ENCODE data around the gene MAD1L1. TPM values are rescaled to one million over a fixed set of nuclear protein-coding genes. Genes with fewer than 3 reads are reported as not detected.

MAD1L1 gene
- total RNA-seq, 1 donor from 2014 or later = 32.2 TPM

GRCh38 chr7:2120251-2120660 lies 112.5 kb downstream of the MAD1L1 start:
- DNase-seq (ENCODE audit: low spot score) = no peak

DNA sequence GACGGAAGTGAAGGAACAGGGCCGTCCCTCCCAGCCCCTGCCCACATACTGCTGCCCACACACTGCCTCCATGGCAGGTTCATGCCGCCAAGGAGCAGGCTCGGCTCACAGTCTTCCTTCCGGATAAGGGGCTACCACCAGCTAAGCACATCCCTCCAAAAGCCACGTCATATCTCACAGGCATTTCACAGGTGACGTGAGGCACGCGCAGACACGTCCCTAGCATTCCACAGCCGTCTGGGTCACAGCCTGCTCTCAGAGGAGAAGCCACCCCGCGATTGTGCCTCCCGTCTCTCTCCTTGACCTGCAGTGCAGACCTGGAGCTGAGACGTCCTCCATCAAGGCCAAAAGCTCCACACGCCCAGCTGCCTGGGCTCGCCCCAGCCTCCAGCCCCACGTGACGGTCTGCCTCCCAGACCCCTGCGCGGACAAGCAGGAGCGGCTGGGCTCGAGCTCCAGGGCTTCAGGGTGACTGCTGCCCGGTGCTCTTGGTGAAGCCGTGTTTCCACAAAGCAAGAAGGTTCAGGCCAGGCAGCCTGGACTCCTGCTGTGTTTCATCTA lies 114.0 kb downstream of the MAD1L1 start:
- DNase-seq (ENCODE audit: low spot score) = no peak

DNA sequence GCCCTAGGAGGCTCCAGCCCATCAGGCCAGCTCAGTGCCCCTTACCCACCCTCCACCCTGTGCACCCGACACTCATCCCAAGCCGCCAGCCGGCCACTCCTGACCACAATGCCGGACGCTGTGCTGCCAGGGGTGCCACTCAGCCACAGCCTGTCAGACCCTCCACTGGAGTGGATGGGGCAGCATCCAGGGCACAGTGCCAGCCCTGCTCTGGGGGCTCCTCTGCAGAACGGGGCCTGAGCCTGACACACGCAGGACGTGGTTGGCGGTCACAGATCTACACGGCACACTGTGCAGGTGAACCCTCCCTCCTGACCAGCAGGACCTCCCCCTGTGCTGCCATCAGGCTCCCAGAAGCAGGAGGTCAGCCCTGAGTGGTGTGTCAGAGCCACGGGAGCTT lies 114.7 kb downstream of the MAD1L1 start:
- no peak for DNase-seq (ENCODE audit: low spot score)

- no peak for DNase-seq (ENCODE audit: low spot score)
Observed at GRCh38 chr7:2117646-2118045, 115.1 kb downstream of the MAD1L1 start.

- no peak for DNase-seq (ENCODE audit: low spot score)
Observed at GRCh38 chr7:2116989-2117591, 115.7 kb downstream of the MAD1L1 start.

DNA sequence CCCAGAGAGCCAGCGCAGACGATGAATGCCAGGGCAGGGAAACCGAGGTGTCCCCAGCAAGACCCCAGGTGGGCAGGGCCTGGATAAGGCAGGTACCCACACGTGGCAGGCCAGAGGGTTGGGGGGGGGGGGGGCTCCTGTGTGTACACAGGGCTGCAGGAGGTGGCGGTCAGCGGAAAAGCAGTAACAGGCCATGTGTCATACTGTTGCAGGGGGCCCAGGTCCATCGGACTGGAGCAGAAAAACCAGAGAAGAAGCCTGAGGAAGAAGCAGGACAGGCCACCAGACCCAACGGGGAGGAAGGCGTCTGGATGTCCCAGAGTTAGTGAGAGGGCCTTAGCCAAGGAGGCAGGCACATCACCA lies 116.3 kb downstream of the MAD1L1 start:
- no peak for DNase-seq (ENCODE audit: low spot score)

- DNase-seq (ENCODE audit: low spot score) = no peak
Observed at GRCh38 chr7:2115760-2116447, 116.8 kb downstream of the MAD1L1 start.

DNA sequence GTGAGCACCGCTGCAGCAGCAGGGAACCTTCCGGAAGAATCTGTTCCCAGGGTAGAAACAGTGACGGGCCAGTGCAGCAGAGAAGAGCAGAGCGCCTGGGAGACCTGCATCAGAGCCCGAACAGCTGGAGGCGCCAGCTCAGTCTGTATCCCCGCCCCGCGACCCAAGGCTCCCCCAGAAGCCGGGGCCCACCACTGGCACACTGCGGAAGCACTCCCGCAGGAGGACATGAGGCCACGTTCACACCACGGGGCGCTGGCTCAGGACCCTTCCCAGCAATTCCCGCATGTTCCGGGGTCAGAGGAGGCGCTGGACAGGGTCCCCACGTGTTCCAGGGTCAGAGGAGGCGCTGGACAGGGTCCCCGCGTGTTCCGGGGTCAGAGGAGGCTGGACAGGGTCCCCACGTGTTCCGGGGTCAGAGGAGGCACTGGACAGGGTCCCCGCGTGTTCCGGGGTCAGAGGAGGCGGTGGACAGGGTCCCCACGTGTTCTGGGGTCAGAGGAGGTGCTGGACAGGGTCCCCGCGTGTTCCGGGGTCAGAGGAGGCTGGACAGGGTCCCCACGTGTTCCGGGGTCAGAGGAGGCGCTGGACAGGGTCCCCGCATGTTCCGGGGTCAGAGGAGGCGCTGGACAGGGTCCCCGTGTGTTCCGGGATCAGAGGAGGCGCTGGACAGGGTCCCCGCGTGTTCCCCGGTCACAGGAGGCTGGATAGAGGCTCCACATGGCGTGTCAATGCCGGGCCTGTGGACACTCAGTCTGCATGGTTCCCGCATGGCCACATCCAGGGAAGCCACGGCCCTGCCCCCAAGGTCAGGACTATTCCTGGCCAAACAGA lies 117.6 kb downstream of the MAD1L1 start:
- DNase-seq (ENCODE audit: low spot score) = no peak

GRCh38 chr7:2114052-2114451 lies 118.7 kb downstream of the MAD1L1 start:
- DNase-seq (ENCODE audit: low spot score) = no peak

- no peak for DNase-seq (ENCODE audit: low spot score)
Observed at GRCh38 chr7:2112261-2113198, 120.2 kb downstream of the MAD1L1 start.

- DNase-seq (ENCODE audit: low spot score) = no peak
Observed at GRCh38 chr7:2111568-2111967, 121.2 kb downstream of the MAD1L1 start.

GRCh38 chr7:2110610-2111396 lies 121.9 kb downstream of the MAD1L1 start:
- no peak for DNase-seq (ENCODE audit: low spot score)

- DNase-seq (ENCODE audit: low spot score) = no peak
Observed at GRCh38 chr7:2109936-2110609, 122.7 kb downstream of the MAD1L1 start.

- DNase-seq (ENCODE audit: low spot score) = no peak
Observed at GRCh38 chr7:2109251-2109872, 123.4 kb downstream of the MAD1L1 start.

DNA sequence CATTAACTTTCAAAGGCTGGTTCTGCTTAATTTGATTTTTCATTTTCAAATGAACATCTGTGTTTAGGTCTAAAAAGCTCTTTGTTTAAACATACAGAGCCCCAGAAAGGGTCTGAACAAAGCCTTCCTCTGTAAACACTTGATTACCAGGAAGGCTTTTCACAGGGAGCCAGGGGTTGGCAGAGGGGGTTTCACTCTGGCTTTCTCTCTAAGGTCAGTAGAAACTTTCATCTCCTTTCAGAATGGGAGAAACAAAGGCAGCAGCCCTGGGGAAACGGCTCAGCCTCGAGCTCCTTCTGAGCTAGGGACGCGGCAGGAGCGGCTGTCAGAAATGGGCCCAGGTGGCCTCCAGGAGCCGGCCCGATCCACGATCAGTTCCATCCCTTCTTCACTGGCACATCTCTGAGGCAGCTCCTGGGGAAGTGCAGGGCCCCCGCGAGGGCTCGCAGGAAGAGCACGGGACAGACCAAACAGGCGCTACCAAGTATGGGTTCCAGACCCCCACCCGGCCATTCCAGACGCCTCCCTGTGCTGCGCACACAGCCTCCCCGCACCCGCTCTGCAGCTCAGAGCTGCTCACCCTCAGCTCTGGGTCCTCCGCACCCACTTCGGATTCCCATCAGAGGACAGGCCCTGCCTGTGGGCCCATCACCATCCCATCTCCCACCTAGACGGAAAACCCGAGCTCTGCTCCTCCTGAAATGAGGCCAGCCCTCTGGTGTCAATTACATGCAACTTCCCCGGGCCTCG lies 124.1 kb downstream of the MAD1L1 start:
- DNase-seq (ENCODE audit: low spot score) = no peak

- DNase-seq (ENCODE audit: low spot score) = no peak
Observed at GRCh38 chr7:2108071-2108455, 124.7 kb downstream of the MAD1L1 start.

DNA sequence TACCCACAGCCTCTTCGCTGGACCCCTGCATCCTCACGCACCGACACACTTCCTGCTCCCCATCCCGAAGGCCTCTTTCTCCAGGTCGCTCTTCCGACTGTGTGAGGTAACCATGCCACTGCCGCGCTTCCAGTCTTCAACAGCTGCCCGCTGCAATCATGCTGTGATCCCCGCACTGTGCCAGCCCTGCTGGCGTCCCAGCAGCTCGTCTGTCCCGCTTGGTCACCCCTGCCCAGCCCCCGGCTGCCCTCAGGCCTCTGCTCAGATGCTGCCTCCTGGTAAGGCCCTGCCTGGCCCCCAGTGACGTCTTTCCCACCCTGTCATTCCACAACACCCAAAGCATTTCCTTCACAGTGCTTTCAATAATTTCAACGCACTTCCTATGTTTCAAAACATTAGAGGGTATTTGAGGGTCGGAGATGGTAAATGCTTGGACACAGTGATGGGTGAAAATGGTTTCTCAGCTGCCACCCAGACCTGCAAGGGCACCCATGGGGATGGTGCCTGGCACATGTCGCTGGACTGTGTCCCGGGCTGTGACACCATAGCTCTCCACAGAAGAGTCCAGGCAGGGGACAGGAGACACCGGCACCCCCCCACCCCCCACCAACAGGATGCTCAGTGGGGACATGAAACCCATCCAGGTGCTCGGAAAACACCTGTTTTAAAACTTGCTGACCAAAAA lies 125.2 kb downstream of the MAD1L1 start:
- DNase-seq (ENCODE audit: low spot score) = no peak

DNA sequence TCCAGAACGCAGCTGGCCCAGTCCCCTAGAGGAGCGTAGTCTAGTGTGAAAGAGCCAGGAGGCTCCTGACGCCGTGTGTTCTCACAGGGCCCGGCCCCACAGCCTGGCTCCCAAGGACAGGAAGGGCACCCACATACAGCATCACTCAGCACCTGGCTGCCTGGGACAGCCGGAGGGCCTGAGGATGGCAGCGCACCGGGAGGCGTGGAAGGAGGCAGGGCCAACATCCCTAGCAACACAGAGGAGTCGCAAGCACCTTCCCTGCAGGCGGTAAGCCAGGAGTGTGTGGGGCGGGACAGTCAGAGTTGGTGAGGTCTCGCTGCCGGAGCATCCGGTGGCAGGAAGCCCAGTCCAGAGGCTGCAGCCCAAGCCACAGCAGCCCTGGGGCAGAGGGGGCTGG lies 125.8 kb downstream of the MAD1L1 start:
- no peak for DNase-seq (ENCODE audit: low spot score)
